HL-60 (cell line): ENCODE results near the gene SFXN4.

Experiments
- CTCF ChIP-seq: IDR thresholded peaks from one replicate; pipeline ENCODE4 v1.5.1; 2011; ENCODE audit warnings: low read length, control low read depth, inconsistent platforms; ENCODE audit not compliant: insufficient read depth
- GABPA ChIP-seq: IDR thresholded peaks from 2 replicates; pipeline ENCODE4 v1.6.1; 2012; ENCODE audit warnings: low read depth

- TF ChIP-seq CTCF (no peak), GABPA (no peak)
These were observed 61.4 kb downstream of the SFXN4 start, which contains the start of gene DENND10 for GRCh38 chr10:119103903-119104653.
